NK-92 (cell line): ENCODE data around the gene TUBGCP6.

ENCODE experiments used
- DNase-seq: peaks from one replicate; lab custom pipeline; 2025; ENCODE audit not compliant: unreplicated experiment; lab: John Stamatoyannopoulos, UW

TUBGCP6 gene

GRCh38 chr22:50197856-50198623 lies 46.8 kb downstream of the TUBGCP6 start:
- DNase-seq: no peak

GRCh38 chr22:50197000-50197800 lies 47.6 kb downstream of the TUBGCP6 start:
- no peak for DNase-seq

- no peak for DNase-seq
These were observed 48.6 kb downstream of the TUBGCP6 start for GRCh38 chr22:50196256-50196655.

GRCh38 chr22:50194037-50194805 lies 50.6 kb downstream of the TUBGCP6 start:
- DNase-seq: no peak

- no peak for DNase-seq
These were observed 51.2 kb downstream of the TUBGCP6 start for GRCh38 chr22:50193621-50194020.

GRCh38 chr22:50192436-50193204 lies 52.2 kb downstream of the TUBGCP6 start:
- no peak for DNase-seq

GRCh38 chr22:50190941-50191741 lies 53.7 kb downstream of the TUBGCP6 start:
- DNase-seq: peak; percentile 17

- no peak for DNase-seq
These were observed 54.5 kb downstream of the TUBGCP6 start for GRCh38 chr22:50190182-50190940.

- DNase-seq: no peak
These were observed 55.0 kb downstream of the TUBGCP6 start for GRCh38 chr22:50189849-50190181.

- DNase-seq: no peak
These were observed 55.5 kb downstream of the TUBGCP6 start for GRCh38 chr22:50189184-50189848.

GRCh38 chr22:50188356-50188755 lies 56.5 kb downstream of the TUBGCP6 start:
- no peak for DNase-seq

GRCh38 chr22:50186761-50187523 lies 57.9 kb downstream of the TUBGCP6 start:
- DNase-seq: no peak

- DNase-seq: no peak
These were observed 58.6 kb downstream of the TUBGCP6 start for GRCh38 chr22:50186181-50186714.

GRCh38 chr22:50185375-50186087 lies 59.3 kb downstream of the TUBGCP6 start, which contains the start of gene TRABD:
TSS of gene TRABD (plus strand) at chr22:50185913. CDS start at chr22:50193061, 7,148 bp downstream.
- DNase-seq: no peak

GRCh38 chr22:50184902-50185374 lies 59.9 kb downstream of the TUBGCP6 start:
- DNase-seq: no peak

- DNase-seq: no peak
These were observed 60.6 kb downstream of the TUBGCP6 start for GRCh38 chr22:50184004-50184901.
